GM12878 (cell line): Measurements from ENCODE around the gene SVIL. TPM values are rescaled to one million over a fixed set of nuclear protein-coding genes. Genes with fewer than 3 reads are reported as not detected.

Experiments
- ATAC-seq: fragments of 200-7000 bp; cut with Tn5 transposase; 3 replicates; pipeline ENCODE4 v1.9.1; 2020; ENCODE audit warnings: mild to moderate bottlenecking, moderate library complexity
- BruUV-seq: library from RNA; stranded (reverse); fragments of 400-500 nt; replicated peaks from 2 replicates; lab custom pipeline; 2021; lab: Mats Ljungman, UMichigan
- CTCF ChIA-PET: fragments of 300-600 bp; sonication (Branson Sonifier 250); formaldehyde crosslinking; extraction: SDS; loops from one replicate; lab custom pipeline; 2021; ENCODE audit warnings: inconsistent platforms; lab: Yijun Ruan, JAX
- POLR2A ChIA-PET: fragments of 350-600 bp; formaldehyde crosslinking; extraction: SDS; loops from one replicate; lab custom pipeline; 2021; ENCODE audit warnings: inconsistent platforms; lab: Charles Lee
- RAD21 ChIA-PET: fragments of 300-600 bp; sonication (Branson Sonifier 250); formaldehyde crosslinking; loops from one replicate; lab custom pipeline; 2023; ENCODE audit warnings: antibody characterized with exemption; ENCODE audit not compliant: unreplicated experiment; lab: Charles Lee
- SMC1A ChIA-PET: fragments of 300-600 bp; sonication (Branson Sonifier 250); formaldehyde crosslinking; loops from one replicate; lab custom pipeline; 2023; ENCODE audit not compliant: unreplicated experiment, uncharacterized antibody; lab: Charles Lee
- DNase-seq: peaks from one replicate; pipeline ENCODE4 v3.0.0-alpha.2; 2011; ENCODE audit warnings: low read depth, low spot score
- FAIRE-seq: peaks from 3 replicates; lab custom pipeline; 2011; peaks lifted over from hg19 to GRCh38; lab: Jason Lieb, UNC
- H2AFZ ChIP-seq: 2 replicates; pipeline ENCODE4 v1.6.0; 2011; ENCODE audit warnings: low read depth, low read length, control low read depth; ENCODE audit not compliant: control insufficient read depth
- H3K27ac ChIP-seq: 2 replicates; pipeline ENCODE4 v1.5.1; 2011; ENCODE audit warnings: control low read depth; ENCODE audit not compliant: control insufficient read depth, insufficient read depth
- H3K27me3 ChIP-seq, 2 experiments: replicated peaks in 1 of 2; 2 replicates each; pipeline versions ENCODE4 v1.6.0 to v1.6.1; 2011; ENCODE audit warnings: low read length in 1 of 2; ENCODE audit not compliant: control insufficient read depth in 2 of 2, insufficient read depth in 2 of 2
- H3K36me3 ChIP-seq, 2 experiments: 2 replicates each; pipeline ENCODE4 v1.5.1; 2011; ENCODE audit warnings: low read length in 1 of 2; ENCODE audit not compliant: control insufficient read depth in 2 of 2, insufficient read depth in 2 of 2
- H3K4me1 ChIP-seq: 2 replicates; pipeline ENCODE4 v1.6.1; 2011; ENCODE audit warnings: mild to moderate bottlenecking, low read length, moderate library complexity, mixed read lengths; ENCODE audit not compliant: control insufficient read depth, insufficient read depth
- H3K4me2 ChIP-seq: 2 replicates; pipeline ENCODE4 v1.6.0; 2011; ENCODE audit warnings: control low read depth; ENCODE audit not compliant: control insufficient read depth, insufficient read depth
- H3K4me3 ChIP-seq: fragments of 200-600 bp; sonication (generic); 2 replicates; pipeline ENCODE4 v1.5.1; 2016
- H3K79me2 ChIP-seq: 2 replicates; pipeline ENCODE4 v1.6.0; 2011; ENCODE audit warnings: low read length; ENCODE audit not compliant: control insufficient read depth, insufficient read depth
- H3K9ac ChIP-seq: 2 replicates; pipeline ENCODE4 v1.8.0; 2011; ENCODE audit warnings: low read length, control low read depth, mixed read lengths; ENCODE audit not compliant: control insufficient read depth, insufficient read depth
- H3K9me3 ChIP-seq: replicated peaks from 3 replicates; pipeline ENCODE4 v1.5.1; 2011; ENCODE audit warnings: mild to moderate bottlenecking, low read length; ENCODE audit not compliant: control insufficient read depth, insufficient read depth
- H4K20me1 ChIP-seq: 2 replicates; pipeline ENCODE4 v1.6.0; 2011; ENCODE audit not compliant: control insufficient read depth, insufficient read depth
- BMI1 ChIP-seq: fragments of 450-650 bp; IDR thresholded peaks from 2 replicates; pipeline ENCODE4 v1.6.1; 2016; ENCODE audit warnings: mild to moderate bottlenecking, moderate library complexity, borderline replicate concordance
- CHD4 ChIP-seq: fragments of 200-600 bp; sonication (generic); IDR thresholded peaks from 2 replicates; pipeline ENCODE4 v1.6.1; 2016; ENCODE audit warnings: mild to moderate bottlenecking
- CTCF ChIP-seq, 3 experiments: IDR thresholded peaks in 2 of 3; conservative IDR thresholded peaks in 1 of 3; 2 replicates each; pipeline ENCODE4 v1.5.1; 2011; ENCODE audit warnings: low read depth in 3 of 3, low read length in 3 of 3, mild to moderate bottlenecking in 3 of 3, control low read depth in 2 of 3, moderate library complexity in 2 of 3, inconsistent platforms in 1 of 3, mixed read lengths in 1 of 3; ENCODE audit not compliant: control insufficient read depth in 2 of 3, insufficient read depth in 1 of 3; ENCODE audit errors: extremely low read depth in 1 of 3
- CUX1 ChIP-seq: IDR thresholded peaks from 2 replicates; pipeline ENCODE4 v1.6.1; 2012; ENCODE audit warnings: improper control_type of control experiment, low read depth, low read length; ENCODE audit not compliant: insufficient replicate concordance
- EED ChIP-seq: sonication (generic); IDR thresholded peaks from 2 replicates; pipeline ENCODE4 v1.6.1; 2016; ENCODE audit warnings: antibody characterized with exemption, low read depth
- FOXK2 ChIP-seq: fragments of 450-650 bp; IDR thresholded peaks from 2 replicates; pipeline ENCODE4 v1.6.1; 2017; ENCODE audit warnings: mild to moderate bottlenecking, moderate library complexity
- IKZF2 ChIP-seq, 2 experiments: fragments of 450-650 bp; IDR thresholded peaks; 2 replicates each; pipeline ENCODE4 v1.6.1; 2017; ENCODE audit warnings: mild to moderate bottlenecking in 2 of 2, moderate library complexity in 2 of 2
- JUNB ChIP-seq: IDR thresholded peaks from 2 replicates; pipeline ENCODE4 v1.6.1; 2016; ENCODE audit warnings: antibody characterized with exemption, mild to moderate bottlenecking
- KAT2A ChIP-seq: conservative IDR thresholded peaks from 2 replicates; pipeline ENCODE4 v1.6.1; 2011; ENCODE audit warnings: low read depth, low read length; ENCODE audit not compliant: control insufficient read depth
- MEF2B ChIP-seq: fragments of 450-650 bp; IDR thresholded peaks from 2 replicates; pipeline ENCODE4 v1.6.1; 2018; ENCODE audit warnings: mild to moderate bottlenecking, moderate library complexity; ENCODE audit not compliant: partially characterized antibody, poor library complexity, severe bottlenecking
- NR2C1 ChIP-seq: fragments of 450-650 bp; IDR thresholded peaks from 2 replicates; pipeline ENCODE4 v1.6.1; 2017; ENCODE audit warnings: antibody characterized with exemption, mild to moderate bottlenecking, moderate library complexity
- POLR2AphosphoS2 ChIP-seq: IDR thresholded peaks from 2 replicates; pipeline ENCODE4 v1.6.1; 2011; ENCODE audit warnings: low read depth, mild to moderate bottlenecking, low read length, improper control_type of control experiment, moderate library complexity
- POLR2AphosphoS5 ChIP-seq: IDR thresholded peaks from 2 replicates; pipeline ENCODE4 v1.6.1; 2011; ENCODE audit warnings: mild to moderate bottlenecking, low read length, inconsistent platforms
- RAD51 ChIP-seq: fragments of 450-650 bp; IDR thresholded peaks from 2 replicates; pipeline ENCODE4 v1.6.1; 2016; ENCODE audit warnings: moderate library complexity, mild to moderate bottlenecking, inconsistent platforms
- SREBF1 ChIP-seq: IDR thresholded peaks from 2 replicates; pipeline ENCODE4 v1.6.1; 2012; ENCODE audit warnings: mild to moderate bottlenecking, low read length
- ZNF24 ChIP-seq: fragments of 450-650 bp; IDR thresholded peaks from 2 replicates; pipeline ENCODE4 v1.6.1; 2017; ENCODE audit warnings: antibody characterized with exemption, mild to moderate bottlenecking
- ZSCAN29 ChIP-seq: fragments of 450-650 bp; IDR thresholded peaks from 2 replicates; pipeline ENCODE4 v1.6.1; 2017; ENCODE audit warnings: mild to moderate bottlenecking, moderate library complexity
- WGBS: methylation state at CpG from one replicate; pipeline ENCODE4 v1.1.6; 2016; ENCODE audit warnings: low lambda C conversion rate; ENCODE audit not compliant: insufficient replicate concordance, insufficient coverage; ENCODE audit errors: missing lambda C conversion rate; 5-methylcytosine and 5-hydroxymethylcytosine counted together
- in situ Hi-C: fragments of 300-500 bp; cut with MboI; formaldehyde crosslinking; loops from 9 replicates; pipeline ENCODE4 v1.14.3; 2018; ENCODE audit warnings: mixed read lengths
- intact Hi-C: fragments of 100-400 bp; cut with micrococcal nuclease; formaldehyde crosslinking; loops from one replicate; pipeline ENCODE4 v1.14.2; 2022; ENCODE audit not compliant: unreplicated experiment
- polyA plus RNA-seq, 11 experiments: library from polyadenylated mRNA; depleted of rRNA in 4 of 11; unstranded in 6 of 11; stranded (reverse) in 5 of 11; fragments of >200 nt; fragmentation: Nextera tagmentation in 4 of 11; fragmentation: Illumina TruSeq in 1 of 11; extraction: Ambion mirVana in 4 of 11; extraction: Trizol in 1 of 11; gene quantifications; 1 replicate in 1 of 11; 2 replicates in 10 of 11; pipeline versions ENCODE4 v1.2.1 to v1.2.3, GENCODE V29; 2011 to 2016; ENCODE audit warnings: inconsistent platforms in 2 of 11, missing spikeins in 2 of 11, low read depth in 1 of 11
- total RNA-seq, 4 experiments: library from RNA; depleted of rRNA in 3 of 4; stranded (reverse); fragments of >200 nt in 3 of 4; fragmentation: Illumina TruSeq in 1 of 4; extraction: Trizol in 1 of 4; gene quantifications; 2 replicates each; pipeline versions ENCODE4 v1.2.1 to v1.2.3, GENCODE V29; 2013 to 2021

The SVIL gene
- total and polyA plus RNA-seq, 10 of the 15 experiments (the other 5 are each of a cell fraction or from before 2014, with no cell fraction given), result 0.22 to 1.9 (median 0.87) TPM

GRCh38 chr10:29534590-29534989 lies 100.2 kb downstream of the SVIL start:
- no peak for TF ChIP-seq POLR2AphosphoS2
- TF ChIP-seq EED, result no peak
- TF ChIP-seq ZNF24, result no peak
- no peak for TF ChIP-seq IKZF2 (IDR thresholded peaks at IDR 0.05)
- no peak for TF ChIP-seq RAD51
- TF ChIP-seq MEF2B, result no peak
- TF ChIP-seq ZSCAN29, result no peak
- TF ChIP-seq FOXK2, result no peak
- no peak for TF ChIP-seq NR2C1
- no peak for TF ChIP-seq CTCF (IDR thresholded peaks at IDR 0.05 in 2 of 3, conservative IDR thresholded peaks at IDR 0.05 in 1 of 3; ENCODE audit: control insufficient read depth in 2 of 3, extremely low read depth in 1 of 3, insufficient read depth in 1 of 3, low read depth in 3 of 3, low read length in 3 of 3)
- TF ChIP-seq SREBF1, result no peak
- TF ChIP-seq BMI1, result no peak
- no peak for TF ChIP-seq POLR2AphosphoS5
- TF ChIP-seq CUX1, result no peak
- TF ChIP-seq JUNB, result no peak
- TF ChIP-seq KAT2A, result no peak
- TF ChIP-seq CHD4, result no peak
- TF ChIP-seq, all 136 proteins: peak for 0
- CTCF ChIA-PET, result interaction anchor here (0.8 to 2.8 kb wide), 15 partner anchors 10 to 185 kb away, joined by 3 to 14 read pairs (median 4); no protein-coding TSS in a partner anchor
- FAIRE-seq, result no peak

More at GRCh38 chr10:29534590-29534989, 100.2 kb downstream of the SVIL start:
- POLR2A ChIA-PET, result interaction anchor here (0.5 kb wide), 1 partner anchor 987 kb away, joined by 3 read pairs; no protein-coding TSS in a partner anchor
- 66% methylated on average over 2 of the region's 2 CpGs for WGBS
- Histone ChIP-seq H3K27ac (no peak overlapping the region), H3K9ac (no peak overlapping the region), H3K36me3 (no peaks in the 10 kb centered on the region; a peak in 2 of 4 replicates), H2AFZ (no peak overlapping the region), H3K79me2 (no peaks in the 10 kb centered on the region), H3K9me3 (no peaks in the 10 kb centered on the region), H4K20me1 (no peaks in the 10 kb centered on the region), H3K27me3 (no peaks in the 10 kb centered on the region), H3K4me3 (no peak overlapping the region), H3K4me1 (no peaks in the 10 kb centered on the region), H3K4me2 (no peak overlapping the region)
- ATAC-seq (no peak), DNase-seq (no peak)
- SMC1A ChIA-PET, result interaction anchor here (1.0 to 1.9 kb wide), 5 partner anchors 9 to 35 kb away, joined by 3 to 6 read pairs (median 4); no protein-coding TSS in a partner anchor
- BruUV-seq, result no TSS peak
- RAD21 ChIA-PET, result interaction anchor here (0.7 kb wide), 1 partner anchor 200 kb away, joined by 3 read pairs; no protein-coding TSS in a partner anchor
- in situ Hi-C loops, result no loop called here
- intact Hi-C loops, result loop anchor here (5.0 kb wide), 1 partner anchor 58 kb away; no protein-coding TSS in a partner anchor
